NCI-H2029 (cell line): ENCODE results near the gene NGDN.
"Not testable (repeated sequence)": the region's sequence is repeated elsewhere in the genome, so short reads cannot be mapped to it uniquely, and the experiment has no call there.

ENCODE experiments used
- DNase-seq: peaks from one replicate; lab custom pipeline; 2025; lab: John Stamatoyannopoulos, UW

NGDN gene

GRCh38 chr14:23469127-23469905 is at the start of gene NGDN:
TSS of gene NGDN (plus strand) at chr14:23469703. CDS start at chr14:23469716, 13 bp downstream.
- DNase-seq: peak; percentile 100

GRCh38 chr14:23421594-23421993 is 47.9 kb upstream of the NGDN start:
- DNase-seq: no peak

- no peak for DNase-seq
Observed at GRCh38 chr14:23423657-23424056, 45.8 kb upstream of the NGDN start.

GRCh38 chr14:23425169-23425568 is 44.3 kb upstream of the NGDN start:
- DNase-seq: no peak

GRCh38 chr14:23425798-23426197 is 43.7 kb upstream of the NGDN start:
- not testable (repeated sequence) for DNase-seq

GRCh38 chr14:23428686-23429495 is 40.6 kb upstream of the NGDN start:
- DNase-seq: no peak

GRCh38 chr14:23430016-23430722 is 39.3 kb upstream of the NGDN start:
- no peak for DNase-seq

GRCh38 chr14:23430723-23431085 is 38.8 kb upstream of the NGDN start:
- DNase-seq: no peak

GRCh38 chr14:23431486-23431885 is 38.0 kb upstream of the NGDN start:
- DNase-seq: no peak

- DNase-seq: no peak
Observed at GRCh38 chr14:23432102-23432925, 37.2 kb upstream of the NGDN start.

- no peak for DNase-seq
Observed at GRCh38 chr14:23432946-23433345, 36.6 kb upstream of the NGDN start.

- DNase-seq: no peak
Observed at GRCh38 chr14:23433457-23433856, 36.0 kb upstream of the NGDN start.

- DNase-seq: no peak
Observed at GRCh38 chr14:23434488-23435222, 34.8 kb upstream of the NGDN start.

GRCh38 chr14:23435543-23436326 is 33.8 kb upstream of the NGDN start, which contains the start of gene MYH7:
TSS of gene MYH7 (minus strand) at chr14:23435660. CDS start at chr14:23433732, 1,928 bp downstream.
- DNase-seq: no peak

- no peak for DNase-seq
Observed at GRCh38 chr14:23436327-23437132, 33.0 kb upstream of the NGDN start.

- no peak for DNase-seq
Observed at GRCh38 chr14:23437133-23438100, 32.1 kb upstream of the NGDN start.

- DNase-seq: peak; percentile 69
Observed at GRCh38 chr14:23438101-23438971, 31.2 kb upstream of the NGDN start.
